Mesodermal cell (in vitro differentiated cells): Measurements from ENCODE around the gene FGF5.
"Not testable (repeated sequence)": the region's sequence is repeated elsewhere in the genome, so short reads cannot be mapped to it uniquely, and the experiment has no call there.

ENCODE experiments used
- H3K27ac ChIP-seq: 2 replicates; pipeline ENCODE4 v1.7.0; 2013; ENCODE audit warnings: mild to moderate bottlenecking, low read depth, low read length, moderate library complexity; ENCODE audit not compliant: severe bottlenecking
- H3K36me3 ChIP-seq: 2 replicates; pipeline ENCODE4 v1.7.1; 2013; ENCODE audit warnings: mild to moderate bottlenecking, low read length, moderate library complexity; ENCODE audit not compliant: control insufficient read depth, insufficient read depth
- H3K4me1 ChIP-seq: one replicate; pipeline ENCODE4 v1.7.1; 2013; ENCODE audit warnings: mild to moderate bottlenecking, low read length; ENCODE audit not compliant: insufficient read depth, control insufficient read depth, poor library complexity, severe bottlenecking
- H3K4me3 ChIP-seq: 2 replicates; pipeline ENCODE4 v1.7.0; 2013; ENCODE audit warnings: low read length, control low read depth, mild to moderate bottlenecking; ENCODE audit not compliant: insufficient read depth, poor library complexity, severe bottlenecking; ENCODE audit errors: extremely low read depth
- H3K9me3 ChIP-seq: 2 replicates; pipeline ENCODE4 v1.7.1; 2013; ENCODE audit warnings: mild to moderate bottlenecking, low read length, moderate library complexity; ENCODE audit not compliant: control insufficient read depth
- WGBS, 2 experiments: methylation state at CpG; one replicate each; pipeline ENCODE4 v1.1.5; 2013; ENCODE audit warnings: missing lambda C conversion rate in 2 of 2; ENCODE audit not compliant: insufficient coverage in 2 of 2; 5-methylcytosine and 5-hydroxymethylcytosine counted together

The FGF5 gene

GRCh38 chr4:80312124-80312523 lies 45.7 kb downstream of the FGF5 start:
- no peaks in the 10 kb centered on the region for H3K36me3 ChIP-seq
- H3K4me3 ChIP-seq: no peak overlapping the region
- peaks cover 15% of the 10 kb centered on the region for H3K4me1 ChIP-seq
- H3K27ac ChIP-seq: no peak overlapping the region
- no peaks in the 10 kb centered on the region for H3K9me3 ChIP-seq
- no CpG with 5 or more reads among the region's 1 CpG for WGBS, 2 experiments

GRCh38 chr4:80313627-80314026 lies 47.2 kb downstream of the FGF5 start:
- WGBS, 2 experiments: no CpG with 5 or more reads among the region's 7 CpGs
- Histone ChIP-seq H3K9me3 (no peaks in the 10 kb centered on the region), H3K4me1 (peaks cover under 1% of the 10 kb centered on the region), H3K36me3 (no peaks in the 10 kb centered on the region), H3K27ac (no peak overlapping the region), H3K4me3 (no peak overlapping the region)

GRCh38 chr4:80315848-80316247 lies 49.4 kb downstream of the FGF5 start:
- H3K9me3 ChIP-seq, H3K27ac ChIP-seq, H3K4me1 ChIP-seq, H3K36me3 ChIP-seq, H3K4me3 ChIP-seq: not testable (repeated sequence)

GRCh38 chr4:80321341-80321740 lies 54.9 kb downstream of the FGF5 start:
- 94 to 96% methylated on average over 4 to 5 of the region's 8 CpGs for WGBS, 2 experiments
- no peak overlapping the region for H3K27ac ChIP-seq
- H3K4me1 ChIP-seq: no peaks in the 10 kb centered on the region
- H3K36me3 ChIP-seq: no peaks in the 10 kb centered on the region
- H3K9me3 ChIP-seq: no peaks in the 10 kb centered on the region
- no peak overlapping the region for H3K4me3 ChIP-seq

- Histone ChIP-seq H3K4me1 (no peaks in the 10 kb centered on the region), H3K27ac (no peak overlapping the region), H3K9me3 (no peaks in the 10 kb centered on the region), H3K36me3 (no peaks in the 10 kb centered on the region), H3K4me3 (no peak overlapping the region)
- WGBS, 2 experiments: 75 to 92% methylated on average over 2 to 3 of the region's 4 CpGs
These were observed 55.3 kb downstream of the FGF5 start for GRCh38 chr4:80321776-80322175.

- H3K4me1 ChIP-seq: no peaks in the 10 kb centered on the region
- H3K9me3 ChIP-seq: no peaks in the 10 kb centered on the region
- H3K4me3 ChIP-seq: no peak overlapping the region
- no peaks in the 10 kb centered on the region for H3K36me3 ChIP-seq
- H3K27ac ChIP-seq: no peak overlapping the region
These were observed 56.3 kb downstream of the FGF5 start for GRCh38 chr4:80322716-80323115.

- H3K4me3 ChIP-seq: no peak overlapping the region
- H3K27ac ChIP-seq: no peak overlapping the region
- H3K9me3 ChIP-seq: no peaks in the 10 kb centered on the region
- H3K4me1 ChIP-seq: no peaks in the 10 kb centered on the region
- no peaks in the 10 kb centered on the region for H3K36me3 ChIP-seq
- WGBS, 2 experiments: 60 to 100% methylated on average over 1 to 3 of the region's 6 CpGs
These were observed 57.7 kb downstream of the FGF5 start for GRCh38 chr4:80324171-80324570.

GRCh38 chr4:80331693-80332092 lies 65.2 kb downstream of the FGF5 start:
- 100% methylated on average over 1 of the region's 2 CpGs for WGBS, 2 experiments

GRCh38 chr4:80333121-80333520 lies 66.7 kb downstream of the FGF5 start:
- Histone ChIP-seq H3K4me1 (no peaks in the 10 kb centered on the region), H3K27ac (no peak overlapping the region), H3K9me3 (no peaks in the 10 kb centered on the region), H3K36me3 (no peaks in the 10 kb centered on the region), H3K4me3 (no peak overlapping the region)
- 81 to 93% methylated on average over 3 of the region's 4 CpGs for WGBS, 2 experiments

More at GRCh38 chr4:80331693-80332092, 65.2 kb downstream of the FGF5 start:
- no peaks in the 10 kb centered on the region for H3K36me3 ChIP-seq
- no peak overlapping the region for H3K4me3 ChIP-seq
- H3K27ac ChIP-seq: no peak overlapping the region
- no peaks in the 10 kb centered on the region for H3K9me3 ChIP-seq
- H3K4me1 ChIP-seq: no peaks in the 10 kb centered on the region

- no peaks in the 10 kb centered on the region for H3K9me3 ChIP-seq
- no CpG with 5 or more reads among the region's 1 CpG for WGBS, 2 experiments
- no peak overlapping the region for H3K4me3 ChIP-seq
- H3K4me1 ChIP-seq: no peaks in the 10 kb centered on the region
- H3K36me3 ChIP-seq: no peaks in the 10 kb centered on the region
- H3K27ac ChIP-seq: no peak overlapping the region
These were observed 68.1 kb downstream of the FGF5 start for GRCh38 chr4:80334568-80334967.

GRCh38 chr4:80335226-80335553 lies 68.7 kb downstream of the FGF5 start:
- whole genome bisulfite sequencing, 2 experiments: 0% methylated on average over 1 of the region's 3 CpGs; no CpG with 5 or more reads in 1 of the 2 experiments
- no peaks in the 10 kb centered on the region for H3K36me3 ChIP-seq
- peak overlapping the region; percentile 55 for H3K4me3 ChIP-seq
- H3K9me3 ChIP-seq: no peaks in the 10 kb centered on the region
- H3K27ac ChIP-seq: no peak overlapping the region
- no peaks in the 10 kb centered on the region for H3K4me1 ChIP-seq
